Loucy (cell line): ENCODE results near the gene PBXIP1.

Experiments used
- CTCF ChIP-seq: fragments of 200-600 bp; sonication (generic); conservative IDR thresholded peaks from 2 replicates; pipeline ENCODE4 v1.5.1; 2014; ENCODE audit warnings: mild to moderate bottlenecking, antibody characterized with exemption, low read length
- EZH2phosphoT487 ChIP-seq: fragments of 200-600 bp; IDR thresholded peaks from 2 replicates; pipeline ENCODE4 v1.6.1; 2018; ENCODE audit warnings: antibody characterized with exemption, mild to moderate bottlenecking, moderate library complexity, borderline replicate concordance

- TF ChIP-seq CTCF, result no peak
- no peak for TF ChIP-seq EZH2phosphoT487
These were observed 644 bp upstream of the PBXIP1 start for GRCh38 chr1:154956544-154956941.
